Progenitor cell of endocrine pancreas (in vitro differentiated cells): ENCODE measurements around the gene NUS1. TPM values are rescaled to one million over a fixed set of nuclear protein-coding genes. Genes with fewer than 3 reads are reported as not detected.
"Not testable (repeated sequence)": the region's sequence is repeated elsewhere in the genome, so short reads cannot be mapped to it uniquely, and the experiment has no call there.

Experiments used
- DNase-seq: peaks from one replicate; pipeline ENCODE4 v3.0.0; 2021; ENCODE audit warnings: low spot score; ENCODE audit not compliant: unreplicated experiment
- H3K27ac Mint-ChIP-seq: 2 replicates; pipeline ENCODE4 v1.8.0; 2021; ENCODE audit warnings: mild to moderate bottlenecking, moderate library complexity, mixed read lengths
- H3K27me3 Mint-ChIP-seq: 2 replicates; pipeline ENCODE4 v1.8.0; 2021; ENCODE audit warnings: mixed read lengths
- H3K36me3 Mint-ChIP-seq: 2 replicates; pipeline ENCODE4 v1.8.0; 2022; ENCODE audit warnings: mixed read lengths; ENCODE audit not compliant: insufficient read depth
- H3K4me1 Mint-ChIP-seq: 2 replicates; pipeline ENCODE4 v1.8.0; 2021; ENCODE audit warnings: low read depth, mixed read lengths
- H3K4me3 Mint-ChIP-seq: 2 replicates; pipeline ENCODE4 v1.8.0; 2021; ENCODE audit warnings: low read depth, mild to moderate bottlenecking, moderate library complexity, mixed read lengths
- H3K9me3 Mint-ChIP-seq: 2 replicates; pipeline ENCODE4 v1.8.0; 2021; ENCODE audit warnings: low read depth, mixed read lengths
- total RNA-seq: library from RNA; stranded (reverse); gene quantifications from 2 replicates; pipeline ENCODE4 v1.2.1, GENCODE V29; 2021
- TF ChIP-seq, protein P1 (sequence below): fragments of 200-600 bp; sonication (generic); IDR thresholded peaks from one replicate; pipeline ENCODE4 v1.5.0; 2021; ENCODE audit warnings: antibody characterized with exemption, mild to moderate bottlenecking; ENCODE audit not compliant: unreplicated experiment

The NUS1 gene
- total RNA-seq, 1 donor from 2014 or later: 31.9 TPM

GRCh38 chr6:117687021-117687648 lies 11.9 kb downstream of the NUS1 start:
- DNase-seq: no peak
- no peaks in the 10 kb centered on the region for H3K27me3 Mint-ChIP-seq
- peaks cover 9% of the 10 kb centered on the region for H3K36me3 Mint-ChIP-seq
- H3K9me3 Mint-ChIP-seq: peaks cover 3% of the 10 kb centered on the region
- H3K4me1 Mint-ChIP-seq: peaks cover 5% of the 10 kb centered on the region
- no peak overlapping the region for H3K4me3 Mint-ChIP-seq
- TF ChIP-seq, protein P1, sequence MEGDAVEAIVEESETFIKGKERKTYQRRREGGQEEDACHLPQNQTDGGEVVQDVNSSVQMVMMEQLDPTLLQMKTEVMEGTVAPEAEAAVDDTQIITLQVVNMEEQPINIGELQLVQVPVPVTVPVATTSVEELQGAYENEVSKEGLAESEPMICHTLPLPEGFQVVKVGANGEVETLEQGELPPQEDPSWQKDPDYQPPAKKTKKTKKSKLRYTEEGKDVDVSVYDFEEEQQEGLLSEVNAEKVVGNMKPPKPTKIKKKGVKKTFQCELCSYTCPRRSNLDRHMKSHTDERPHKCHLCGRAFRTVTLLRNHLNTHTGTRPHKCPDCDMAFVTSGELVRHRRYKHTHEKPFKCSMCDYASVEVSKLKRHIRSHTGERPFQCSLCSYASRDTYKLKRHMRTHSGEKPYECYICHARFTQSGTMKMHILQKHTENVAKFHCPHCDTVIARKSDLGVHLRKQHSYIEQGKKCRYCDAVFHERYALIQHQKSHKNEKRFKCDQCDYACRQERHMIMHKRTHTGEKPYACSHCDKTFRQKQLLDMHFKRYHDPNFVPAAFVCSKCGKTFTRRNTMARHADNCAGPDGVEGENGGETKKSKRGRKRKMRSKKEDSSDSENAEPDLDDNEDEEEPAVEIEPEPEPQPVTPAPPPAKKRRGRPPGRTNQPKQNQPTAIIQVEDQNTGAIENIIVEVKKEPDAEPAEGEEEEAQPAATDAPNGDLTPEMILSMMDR: no peak
- H3K27ac Mint-ChIP-seq: no peak overlapping the region

DNA sequence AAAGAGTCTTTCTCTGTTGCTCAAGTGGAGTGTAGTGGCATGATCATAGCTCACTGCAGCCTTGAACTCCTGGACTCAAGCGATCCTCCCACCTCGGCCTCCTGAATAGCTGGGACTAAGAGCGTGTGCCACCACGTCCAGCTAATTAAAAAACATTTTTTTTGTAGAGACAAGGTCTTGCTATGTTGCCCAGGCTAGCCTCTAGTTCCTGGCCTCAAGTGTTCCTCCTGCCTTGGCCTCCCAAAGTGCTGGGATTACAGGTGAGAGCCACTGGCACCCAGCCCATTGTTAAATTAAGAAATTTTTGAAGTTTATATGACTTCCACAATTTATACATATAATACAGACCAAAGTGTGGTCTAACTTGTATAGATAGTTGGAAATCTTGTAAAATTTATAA lies 14.3 kb downstream of the NUS1 start:
- not testable (repeated sequence) for DNase-seq, H3K27ac Mint-ChIP-seq, H3K27me3 Mint-ChIP-seq, H3K9me3 Mint-ChIP-seq, H3K4me3 Mint-ChIP-seq, H3K4me1 Mint-ChIP-seq
- H3K36me3 Mint-ChIP-seq: peaks cover 14% of the 10 kb centered on the region

DNA sequence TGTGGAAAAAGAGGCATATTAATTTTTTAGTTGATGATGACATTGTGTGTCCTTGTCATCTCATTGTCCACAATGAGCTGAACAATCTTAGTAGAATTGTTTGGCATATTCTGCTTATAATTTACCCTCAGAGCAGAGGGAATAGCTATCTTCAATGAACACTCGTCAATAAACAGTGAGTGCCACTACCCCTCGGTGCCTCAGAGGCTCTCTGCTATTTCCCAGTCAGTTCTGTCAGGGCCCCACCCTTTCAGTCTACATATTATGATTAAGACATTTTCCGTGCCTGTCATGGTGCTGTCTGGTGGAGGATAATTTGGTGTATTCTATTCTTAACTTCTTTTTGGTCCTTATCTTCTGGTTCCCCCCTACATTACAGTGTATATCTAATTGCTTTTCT lies 31.2 kb downstream of the NUS1 start:
- Mint-ChIP-seq H3K27ac (no peak overlapping the region), H3K4me3 (no peak overlapping the region), H3K9me3 (no peaks in the 10 kb centered on the region), H3K36me3 (peaks cover 11% of the 10 kb centered on the region), H3K4me1 (no peaks in the 10 kb centered on the region), H3K27me3 (no peaks in the 10 kb centered on the region)
- TF ChIP-seq, protein P1: no peak
- no peak for DNase-seq

DNA sequence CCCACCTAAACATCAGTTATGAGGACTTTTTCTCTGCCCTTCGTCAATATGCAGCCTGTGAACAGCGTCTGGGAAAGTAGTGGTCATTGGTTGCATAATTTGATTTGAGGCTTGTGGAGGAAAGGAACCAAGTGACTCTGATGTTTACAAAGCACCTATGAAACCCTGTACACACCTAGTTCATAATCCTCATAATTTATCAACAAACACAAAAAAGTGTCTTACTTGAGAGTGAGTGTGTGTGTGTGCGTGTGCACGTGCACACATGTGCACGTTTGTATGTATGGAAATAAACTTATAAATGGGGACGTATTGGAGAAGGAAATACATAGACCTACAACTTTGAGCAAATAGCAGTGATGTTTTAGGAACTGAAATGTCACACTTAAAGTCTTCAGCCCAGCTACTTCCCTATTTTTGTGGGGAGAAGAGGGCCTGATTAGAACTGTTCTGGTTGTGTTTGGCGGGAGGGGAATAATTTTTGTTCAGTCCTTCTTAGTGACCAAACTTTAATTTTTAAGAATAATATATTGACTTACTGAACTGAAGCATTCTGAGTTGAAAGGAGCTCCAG lies 31.8 kb downstream of the NUS1 start:
- not testable (repeated sequence) for H3K9me3 Mint-ChIP-seq, H3K27me3 Mint-ChIP-seq, DNase-seq, H3K27ac Mint-ChIP-seq, H3K4me1 Mint-ChIP-seq, H3K4me3 Mint-ChIP-seq
- peaks cover 13% of the 10 kb centered on the region for H3K36me3 Mint-ChIP-seq

- TF ChIP-seq, protein P1: no peak
- Mint-ChIP-seq H3K27ac (no peak overlapping the region), H3K27me3 (no peaks in the 10 kb centered on the region), H3K4me3 (no peak overlapping the region), H3K9me3 (peaks cover 2% of the 10 kb centered on the region), H3K4me1 (no peaks in the 10 kb centered on the region), H3K36me3 (peaks cover 12% of the 10 kb centered on the region)
- DNase-seq: no peak
These were observed 36.1 kb downstream of the NUS1 start for GRCh38 chr6:117711369-117711768.

- no peak for DNase-seq
- no peaks in the 10 kb centered on the region for H3K27me3 Mint-ChIP-seq
- H3K9me3 Mint-ChIP-seq: peaks cover 21% of the 10 kb centered on the region
- TF ChIP-seq, protein P1: no peak
- peaks cover 13% of the 10 kb centered on the region for H3K36me3 Mint-ChIP-seq
- H3K27ac Mint-ChIP-seq: no peak overlapping the region
- H3K4me1 Mint-ChIP-seq: no peaks in the 10 kb centered on the region
- H3K4me3 Mint-ChIP-seq: no peak overlapping the region
These were observed 43.6 kb downstream of the NUS1 start for GRCh38 chr6:117718895-117719294.

DNA sequence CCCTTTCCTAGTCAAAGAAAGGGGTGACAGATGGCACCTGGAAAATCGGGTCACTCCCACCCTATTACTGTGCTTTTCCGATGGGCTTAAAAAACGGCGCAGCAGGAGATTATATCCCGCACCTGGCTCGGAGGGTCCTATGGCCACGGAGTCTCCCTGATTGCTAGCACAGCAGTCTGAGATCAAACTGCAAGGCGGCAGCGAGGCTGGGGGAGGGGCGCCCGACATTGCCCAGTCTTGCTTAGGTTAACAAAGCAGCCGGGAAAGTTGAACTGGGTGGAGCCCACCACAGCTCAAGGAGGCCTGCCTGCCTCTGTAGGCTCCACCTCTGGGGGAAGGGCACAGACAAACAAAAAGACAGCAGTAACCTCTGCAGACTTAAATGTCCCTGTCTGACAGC lies 46.3 kb downstream of the NUS1 start:
- Mint-ChIP-seq H3K9me3 (peaks cover 17% of the 10 kb centered on the region), H3K36me3 (peaks cover 13% of the 10 kb centered on the region)
- not testable (repeated sequence) for H3K4me1 Mint-ChIP-seq, DNase-seq, H3K27me3 Mint-ChIP-seq, H3K27ac Mint-ChIP-seq, H3K4me3 Mint-ChIP-seq
